Duodenal mucosa (tissue), 2 donors: ENCODE data around the gene UTP18.
"Not testable (repeated sequence)": the region's sequence is repeated elsewhere in the genome, so short reads cannot be mapped to it uniquely, and the experiment has no call there.

Source experiments
- H3K27ac ChIP-seq: one replicate; pipeline ENCODE4 v1.7.0; 2013; ENCODE audit warnings: low read depth, low read length
- H3K27me3 ChIP-seq, 2 donors: one replicate each; pipeline ENCODE4 v1.7.0; 2013; ENCODE audit warnings: low read length in 2 of 2, control low read depth in 1 of 2; ENCODE audit not compliant: insufficient read depth in 2 of 2, control insufficient read depth in 1 of 2
- H3K36me3 ChIP-seq, 2 donors: one replicate each; pipeline ENCODE4 v1.7.0; 2013; ENCODE audit warnings: low read length in 2 of 2, control low read depth in 1 of 2; ENCODE audit not compliant: insufficient read depth in 2 of 2, control insufficient read depth in 1 of 2
- H3K4me1 ChIP-seq, 2 donors: one replicate each; pipeline ENCODE4 v1.7.0; 2013; ENCODE audit warnings: low read length in 2 of 2, control low read depth in 1 of 2; ENCODE audit not compliant: insufficient read depth in 2 of 2, control insufficient read depth in 1 of 2
- H3K4me3 ChIP-seq, 2 donors: one replicate each; pipeline ENCODE4 v1.7.0; 2013; ENCODE audit warnings: low read length in 2 of 2, low read depth in 1 of 2
- H3K9ac ChIP-seq, 2 donors: one replicate each; pipeline ENCODE4 v1.7.0; 2013; ENCODE audit warnings: low read length in 2 of 2, low read depth in 1 of 2
- H3K9me3 ChIP-seq, 2 donors: one replicate each; pipeline ENCODE4 v1.7.0; 2013; ENCODE audit warnings: low read length in 2 of 2, control low read depth in 1 of 2; ENCODE audit not compliant: control insufficient read depth in 1 of 2

Gene UTP18

GRCh38 chr17:51258756-51259563 is 1.4 kb upstream of the UTP18 start:
- Histone ChIP-seq H3K27me3 (no peaks in the 10 kb centered on the region), H3K36me3 (peaks cover 0 to 13% of the 10 kb centered on the region in 2 donors), H3K4me1 (peaks cover 38 to 56% of the 10 kb centered on the region in 2 donors), H3K4me3 (peak overlapping the region; percentile 76 to 99), H3K9me3 (no peaks in the 10 kb centered on the region), H3K9ac (peak overlapping the region; percentile 49 to 78), H3K27ac (no peak overlapping the region)

GRCh38 chr17:51259564-51260236 is 646 bp upstream of the UTP18 start, which contains the start of gene MBTD1:
TSS of gene MBTD1 (minus strand) at chr17:51260049. CDS start at chr17:51225161, 34,888 bp downstream.
- H3K4me3 ChIP-seq = peak within 1 kb of the TSS; percentile 76 to 99
- H3K9ac ChIP-seq = peak within 1 kb of the TSS; percentile 73 to 78
- H3K27ac ChIP-seq = peak within 1 kb of the TSS; percentile 97
- peaks cover 0 to 9% of the 10 kb centered on the region in 2 donors for H3K36me3 ChIP-seq
- peaks cover 36 to 50% of the 10 kb centered on the region in 2 donors for H3K4me1 ChIP-seq
- H3K9me3 ChIP-seq = no peaks in the 10 kb centered on the region
- no peaks in the 10 kb centered on the region for H3K27me3 ChIP-seq

GRCh38 chr17:51261024-51261963 is 948 bp downstream of the UTP18 start:
- Histone ChIP-seq H3K9me3 (no peaks in the 10 kb centered on the region), H3K36me3 (peaks cover 0 to 7% of the 10 kb centered on the region in 2 donors), H3K4me1 (peaks cover 33 to 40% of the 10 kb centered on the region in 2 donors), H3K9ac (peak overlapping the region; percentile 71 to 78), H3K27me3 (no peaks in the 10 kb centered on the region), H3K4me3 (peak overlapping the region; percentile 76 to 99), H3K27ac (peak overlapping the region; percentile 93)

GRCh38 chr17:51263006-51263405 is 2.7 kb downstream of the UTP18 start:
- Histone ChIP-seq H3K4me1 (peaks cover 23% of the 10 kb centered on the region in 2 donors), H3K9ac (no peak overlapping the region)

GRCh38 chr17:51264466-51264865 is 4.1 kb downstream of the UTP18 start:
- not testable (repeated sequence) for H3K9ac ChIP-seq, H3K4me3 ChIP-seq, H3K27ac ChIP-seq, H3K27me3 ChIP-seq, H3K9me3 ChIP-seq
- Histone ChIP-seq H3K4me1 (peaks cover 10 to 11% of the 10 kb centered on the region in 2 donors), H3K36me3 (peaks cover 10 to 31% of the 10 kb centered on the region in 2 donors)

More at GRCh38 chr17:51263006-51263405, 2.7 kb downstream of the UTP18 start:
- Histone ChIP-seq H3K36me3 (peaks cover 3 to 18% of the 10 kb centered on the region in 2 donors), H3K9me3 (no peaks in the 10 kb centered on the region), H3K27ac (no peak overlapping the region), H3K4me3 (no peak overlapping the region), H3K27me3 (no peaks in the 10 kb centered on the region)

- Histone ChIP-seq H3K4me1 (no peaks in the 10 kb centered on the region), H3K36me3 (peaks cover 10 to 43% of the 10 kb centered on the region in 2 donors)
These were observed 9.6 kb downstream of the UTP18 start for GRCh38 chr17:51269991-51270390.

GRCh38 chr17:51270636-51271035 is 10.3 kb downstream of the UTP18 start:
- no peaks in the 10 kb centered on the region for H3K9me3 ChIP-seq
- H3K4me1 ChIP-seq = no peaks in the 10 kb centered on the region
- H3K9ac ChIP-seq = no peak overlapping the region
- no peaks in the 10 kb centered on the region for H3K27me3 ChIP-seq
- H3K4me3 ChIP-seq = no peak overlapping the region
- H3K27ac ChIP-seq = no peak overlapping the region
- H3K36me3 ChIP-seq = peaks cover 10 to 49% of the 10 kb centered on the region in 2 donors

More at GRCh38 chr17:51269991-51270390, 9.6 kb downstream of the UTP18 start:
- H3K9ac ChIP-seq = no peak overlapping the region
- no peaks in the 10 kb centered on the region for H3K27me3 ChIP-seq
- H3K4me3 ChIP-seq = no peak overlapping the region
- H3K27ac ChIP-seq = no peak overlapping the region
- no peaks in the 10 kb centered on the region for H3K9me3 ChIP-seq

GRCh38 chr17:51272812-51273211 is 12.5 kb downstream of the UTP18 start:
- Histone ChIP-seq H3K9ac (no peak overlapping the region), H3K27ac (no peak overlapping the region), H3K4me3 (no peak overlapping the region), H3K27me3 (no peaks in the 10 kb centered on the region), H3K36me3 (peaks cover 16 to 60% of the 10 kb centered on the region in 2 donors), H3K4me1 (no peaks in the 10 kb centered on the region), H3K9me3 (no peaks in the 10 kb centered on the region)

GRCh38 chr17:51275381-51275780 is 15.0 kb downstream of the UTP18 start:
- H3K9me3 ChIP-seq = no peaks in the 10 kb centered on the region
- peaks cover 20 to 61% of the 10 kb centered on the region in 2 donors for H3K36me3 ChIP-seq

More at GRCh38 chr17:51275381-51275780, 15.0 kb downstream of the UTP18 start:
- H3K27me3 ChIP-seq = no peaks in the 10 kb centered on the region
- H3K4me3 ChIP-seq = no peak overlapping the region
- no peak overlapping the region for H3K9ac ChIP-seq
- H3K27ac ChIP-seq = no peak overlapping the region
- H3K4me1 ChIP-seq = no peaks in the 10 kb centered on the region
